Measurements from ENCODE around the gene LALBA.

LALBA gene

DNA sequence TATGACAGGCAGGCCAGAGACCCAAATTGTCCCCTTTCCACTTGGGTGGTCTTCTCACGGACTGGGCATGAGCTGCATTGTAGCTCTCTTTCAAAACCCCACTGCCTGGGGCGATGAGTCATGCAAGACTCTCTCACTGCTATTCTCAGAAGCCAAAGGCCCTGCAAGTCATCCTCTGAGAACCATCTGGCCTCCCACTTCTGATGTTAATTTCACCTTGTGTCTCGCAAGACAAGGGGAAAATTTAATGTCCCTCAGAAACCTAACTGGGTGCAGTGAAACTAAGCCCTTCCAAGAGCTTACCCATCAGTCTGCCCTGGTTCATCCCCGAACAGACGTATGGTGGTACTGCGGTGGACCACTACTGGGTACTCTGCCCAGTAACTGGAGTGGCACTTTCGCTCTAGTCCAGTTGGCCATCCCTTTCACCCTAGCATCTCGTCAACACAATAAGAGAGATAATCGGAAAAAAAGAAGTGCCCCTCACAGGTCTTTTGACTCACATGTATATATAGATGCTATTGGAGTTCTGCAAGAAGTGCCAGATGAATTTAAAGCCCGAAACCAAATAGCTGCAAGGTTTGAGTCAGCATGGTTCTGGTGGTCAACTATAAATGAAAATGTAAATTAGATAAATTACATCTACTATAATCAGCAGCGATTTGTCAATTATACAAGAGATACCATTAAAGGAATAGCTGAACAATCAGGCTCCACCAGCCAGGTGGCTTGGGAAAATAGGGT, 31.3 kb upstream of the LALBA start:
- Histone ChIP-seq H3K4me1 (ENCODE audit: insufficient read depth, poor library complexity, severe bottlenecking) (no peaks in the 10 kb centered on the region), H3K27ac (ENCODE audit: poor library complexity, severe bottlenecking) (no peak overlapping the region), H3K27me3 (ENCODE audit: insufficient read depth, poor library complexity, severe bottlenecking) (no peaks in the 10 kb centered on the region), H3K36me3 (ENCODE audit: low read depth) (no peaks in the 10 kb centered on the region), H3K4me3 (ENCODE audit: severe bottlenecking) (no peak overlapping the region), H3K9me3 (ENCODE audit: severe bottlenecking) (peaks cover 2% of the 10 kb centered on the region)
- ATAC-seq (ENCODE audit: low read depth), result no peak
- DNase-seq (ENCODE audit: low spot score), result no peak
- TF ChIP-seq, protein P1, sequence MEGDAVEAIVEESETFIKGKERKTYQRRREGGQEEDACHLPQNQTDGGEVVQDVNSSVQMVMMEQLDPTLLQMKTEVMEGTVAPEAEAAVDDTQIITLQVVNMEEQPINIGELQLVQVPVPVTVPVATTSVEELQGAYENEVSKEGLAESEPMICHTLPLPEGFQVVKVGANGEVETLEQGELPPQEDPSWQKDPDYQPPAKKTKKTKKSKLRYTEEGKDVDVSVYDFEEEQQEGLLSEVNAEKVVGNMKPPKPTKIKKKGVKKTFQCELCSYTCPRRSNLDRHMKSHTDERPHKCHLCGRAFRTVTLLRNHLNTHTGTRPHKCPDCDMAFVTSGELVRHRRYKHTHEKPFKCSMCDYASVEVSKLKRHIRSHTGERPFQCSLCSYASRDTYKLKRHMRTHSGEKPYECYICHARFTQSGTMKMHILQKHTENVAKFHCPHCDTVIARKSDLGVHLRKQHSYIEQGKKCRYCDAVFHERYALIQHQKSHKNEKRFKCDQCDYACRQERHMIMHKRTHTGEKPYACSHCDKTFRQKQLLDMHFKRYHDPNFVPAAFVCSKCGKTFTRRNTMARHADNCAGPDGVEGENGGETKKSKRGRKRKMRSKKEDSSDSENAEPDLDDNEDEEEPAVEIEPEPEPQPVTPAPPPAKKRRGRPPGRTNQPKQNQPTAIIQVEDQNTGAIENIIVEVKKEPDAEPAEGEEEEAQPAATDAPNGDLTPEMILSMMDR (IDR thresholded peaks at IDR 0.05; ENCODE audit: poor library complexity, severe bottlenecking), result no peak

DNA sequence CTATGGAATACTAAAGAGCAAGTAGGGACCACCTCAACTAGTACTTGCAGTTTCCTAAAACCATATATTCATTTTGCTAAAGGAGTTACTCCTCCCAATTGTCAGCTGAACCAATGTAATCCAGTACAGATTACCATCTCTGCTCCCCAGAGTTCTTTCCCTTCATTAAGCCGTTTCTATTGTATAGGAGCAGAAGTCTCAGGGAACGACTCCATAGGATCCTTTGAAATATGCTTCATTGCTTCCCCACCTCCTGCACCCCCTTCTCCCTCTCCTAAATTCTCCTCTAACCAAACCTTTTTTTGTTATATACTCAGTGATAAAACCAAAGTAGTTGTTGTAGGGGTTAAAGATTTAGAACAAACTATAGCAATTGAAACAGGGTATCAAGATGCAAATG, 30.7 kb upstream of the LALBA start:
- DNase-seq (ENCODE audit: low spot score) (no peak), ATAC-seq (ENCODE audit: low read depth) (no peak)
- TF ChIP-seq, protein P1 (IDR thresholded peaks at IDR 0.05; ENCODE audit: poor library complexity, severe bottlenecking), result no peak
- Histone ChIP-seq H3K27me3 (ENCODE audit: insufficient read depth, poor library complexity, severe bottlenecking) (no peaks in the 10 kb centered on the region), H3K4me3 (ENCODE audit: severe bottlenecking) (no peak overlapping the region), H3K9me3 (ENCODE audit: severe bottlenecking) (peaks cover 2% of the 10 kb centered on the region), H3K36me3 (ENCODE audit: low read depth) (no peaks in the 10 kb centered on the region), H3K27ac (ENCODE audit: poor library complexity, severe bottlenecking) (no peak overlapping the region), H3K4me1 (ENCODE audit: insufficient read depth, poor library complexity, severe bottlenecking) (no peaks in the 10 kb centered on the region)

DNA sequence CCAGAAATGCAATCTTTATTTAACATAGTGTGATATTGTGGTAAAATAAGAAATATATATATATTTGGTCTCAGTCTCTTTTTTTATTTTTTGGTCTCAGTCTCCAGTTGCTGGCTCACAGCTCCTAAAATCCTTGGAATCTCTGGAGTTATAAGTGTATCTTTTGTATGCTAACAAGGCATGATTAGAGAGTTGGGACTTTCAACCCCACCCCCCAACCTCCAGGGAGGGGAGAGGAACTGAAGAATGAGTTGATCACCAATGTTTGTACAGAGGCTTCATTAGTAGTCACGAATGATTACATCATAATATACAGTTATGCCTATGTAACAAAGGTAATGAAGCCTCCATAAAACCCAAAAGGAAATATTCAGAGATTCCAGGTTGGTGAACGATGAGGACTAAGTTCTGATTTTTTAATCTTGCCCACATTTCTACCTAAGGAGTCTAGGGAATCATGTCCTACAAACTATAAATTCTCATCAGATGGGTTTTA, 22.8 kb upstream of the LALBA start:
- ATAC-seq (ENCODE audit: low read depth), result peak; percentile 46; the same call in 1 of the 3 replicates
- Histone ChIP-seq H3K27ac (ENCODE audit: poor library complexity, severe bottlenecking) (no peak overlapping the region), H3K36me3 (ENCODE audit: low read depth) (no peaks in the 10 kb centered on the region), H3K4me1 (ENCODE audit: insufficient read depth, poor library complexity, severe bottlenecking) (peaks cover 7% of the 10 kb centered on the region), H3K4me3 (ENCODE audit: severe bottlenecking) (no peak overlapping the region), H3K9me3 (ENCODE audit: severe bottlenecking) (no peaks in the 10 kb centered on the region), H3K27me3 (ENCODE audit: insufficient read depth, poor library complexity, severe bottlenecking) (no peaks in the 10 kb centered on the region)
- no peak for DNase-seq (ENCODE audit: low spot score)
- TF ChIP-seq, protein P1 (IDR thresholded peaks at IDR 0.05; ENCODE audit: poor library complexity, severe bottlenecking), result no peak

DNA sequence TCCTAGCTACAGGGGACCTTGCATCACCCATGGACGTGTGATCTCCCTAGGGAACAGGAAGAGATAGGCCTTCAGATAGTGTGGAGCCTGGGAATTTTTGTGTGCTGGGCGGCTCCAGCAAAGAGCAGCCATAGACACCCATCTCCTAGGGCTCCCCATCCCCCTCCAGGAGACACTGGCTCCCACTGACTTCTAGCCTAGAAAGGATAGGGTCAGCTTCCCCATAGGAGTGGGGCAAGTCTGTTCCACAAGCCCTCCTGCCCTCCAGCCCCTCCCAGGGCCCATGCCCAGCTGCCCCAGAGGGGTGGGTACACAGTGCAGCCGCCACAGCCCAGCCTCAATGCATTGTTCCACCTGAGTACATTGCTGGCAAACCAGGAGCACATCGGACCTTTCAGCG, 16.5 kb upstream of the LALBA start:
- TF ChIP-seq, protein P1 (IDR thresholded peaks at IDR 0.05; ENCODE audit: poor library complexity, severe bottlenecking), result no peak
- ATAC-seq (ENCODE audit: low read depth) (no peak), DNase-seq (ENCODE audit: low spot score) (no peak)
- H3K27me3 ChIP-seq (ENCODE audit: insufficient read depth, poor library complexity, severe bottlenecking), result no peaks in the 10 kb centered on the region
- no peak overlapping the region for H3K27ac ChIP-seq (ENCODE audit: poor library complexity, severe bottlenecking)
- H3K4me3 ChIP-seq (ENCODE audit: severe bottlenecking), result no peak overlapping the region
- no peaks in the 10 kb centered on the region for H3K9me3 ChIP-seq (ENCODE audit: severe bottlenecking)
- no peaks in the 10 kb centered on the region for H3K36me3 ChIP-seq (ENCODE audit: low read depth)
- peaks cover 3% of the 10 kb centered on the region for H3K4me1 ChIP-seq (ENCODE audit: insufficient read depth, poor library complexity, severe bottlenecking)

DNA sequence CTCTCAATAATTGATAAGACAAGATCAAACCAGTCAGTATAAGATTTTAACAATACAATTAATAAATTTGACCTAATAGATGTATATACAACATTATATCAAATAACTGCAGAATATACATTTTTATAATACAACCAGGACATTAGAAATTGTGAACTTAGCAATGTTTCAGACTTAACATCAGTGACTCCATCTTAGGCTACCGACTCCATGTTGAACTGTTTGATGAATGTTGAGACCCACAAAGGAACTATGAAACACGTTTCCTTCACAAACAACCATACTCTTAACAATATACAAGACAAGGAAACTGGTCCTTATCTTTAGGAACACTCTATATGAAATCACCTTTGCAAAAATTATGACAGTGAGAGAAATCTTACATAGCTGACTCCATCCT, 13.9 kb upstream of the LALBA start:
- H3K27ac ChIP-seq (ENCODE audit: poor library complexity, severe bottlenecking), result no peak overlapping the region
- no peaks in the 10 kb centered on the region for H3K36me3 ChIP-seq (ENCODE audit: low read depth)
- no peak overlapping the region for H3K4me3 ChIP-seq (ENCODE audit: severe bottlenecking)
- ATAC-seq (ENCODE audit: low read depth) (no peak), DNase-seq (ENCODE audit: low spot score) (no peak)
- H3K4me1 ChIP-seq (ENCODE audit: insufficient read depth, poor library complexity, severe bottlenecking), result peaks cover 12% of the 10 kb centered on the region
- H3K27me3 ChIP-seq (ENCODE audit: insufficient read depth, poor library complexity, severe bottlenecking), result no peaks in the 10 kb centered on the region
- TF ChIP-seq, protein P1 (IDR thresholded peaks at IDR 0.05; ENCODE audit: poor library complexity, severe bottlenecking), result no peak
- no peaks in the 10 kb centered on the region for H3K9me3 ChIP-seq (ENCODE audit: severe bottlenecking)

All from RWPE2 (cell line).